A549 (cell line): ENCODE measurements around the gene TPM1. TPM values are rescaled to one million over a fixed set of nuclear protein-coding genes. Genes with fewer than 3 reads are reported as not detected.

Experiments
- ATAC-seq, 2 experiments: fragments of 200-7000 bp in 1 of 2; fragments of >200 bp in 1 of 2; cut with Nextera tagmentation in 1 of 2; cut with Tn5 transposase in 1 of 2; 3 replicates each; pipeline versions ENCODE4 v1.8.0 to v1.9.1; 2018 to 2020; ENCODE audit warnings: mild to moderate bottlenecking in 1 of 2, moderate library complexity in 1 of 2
- CTCF ChIA-PET: fragments of 300-600 bp; sonication (Branson Sonifier 250); formaldehyde crosslinking; extraction: SDS; loops from one replicate; lab custom pipeline; 2021; ENCODE audit warnings: antibody characterized with exemption, inconsistent platforms; lab: Yijun Ruan, JAX
- POLR2A ChIA-PET: fragments of 350-600 bp; formaldehyde crosslinking; extraction: SDS; loops from one replicate; lab custom pipeline; 2021; ENCODE audit warnings: antibody characterized with exemption, inconsistent platforms; lab: Yijun Ruan, JAX
- DNase-seq, 2 experiments: peaks; one replicate each; pipeline versions ENCODE4 v3.0.0 to v3.0.0-alpha.2; 2011 to 2016; ENCODE audit warnings: low read depth in 1 of 2, low spot score in 1 of 2
- FAIRE-seq: peaks from 2 replicates; lab custom pipeline; 2011; peaks lifted over from hg19 to GRCh38; lab: Jason Lieb, UNC
- H3K27ac ChIP-seq, 2 experiments: fragments of >200 bp; sonication (Bioruptor Twin); formaldehyde crosslinking; 3 replicates each; pipeline ENCODE4 v1.5.1; 2016 to 2017
- H3K4me1 ChIP-seq: fragments of >200 bp; sonication (Bioruptor Twin); formaldehyde crosslinking; 3 replicates; pipeline ENCODE4 v1.6.1; 2016
- H3K4me2 ChIP-seq: fragments of >200 bp; sonication (Bioruptor Twin); formaldehyde crosslinking; 3 replicates; pipeline ENCODE4 v1.6.1; 2016
- H3K4me3 ChIP-seq: fragments of >200 bp; sonication (Bioruptor Twin); formaldehyde crosslinking; 3 replicates; pipeline ENCODE4 v1.5.1; 2016
- H3K9me3 ChIP-seq: fragments of >200 bp; sonication (Bioruptor Twin); formaldehyde crosslinking; 3 replicates; pipeline ENCODE4 v1.6.1; 2016
- CBX8 ChIP-seq: fragments of 200-600 bp; sonication (generic); IDR thresholded peaks from 2 replicates; pipeline ENCODE4 v1.6.1; 2016
- CEBPB ChIP-seq, 2 experiments: fragments of >200 bp in 1 of 2; sonication (Bioruptor Twin) in 1 of 2; formaldehyde crosslinking in 1 of 2; IDR thresholded peaks; 2 replicates each; pipeline ENCODE4 v1.6.1; 2012 to 2016
- CHD2 ChIP-seq: fragments of 150-350 bp; IDR thresholded peaks from 2 replicates; pipeline ENCODE4 v1.6.1; 2014; ENCODE audit warnings: low read length; ENCODE audit not compliant: partially characterized antibody
- E2F6 ChIP-seq: IDR thresholded peaks from 2 replicates; pipeline ENCODE4 v1.6.1; 2012; ENCODE audit warnings: low read depth, borderline replicate concordance
- EHF ChIP-seq: fragments of 250-450 bp; sonication (Bioruptor Pico); IDR thresholded peaks from 2 replicates; pipeline ENCODE4 v1.5.0; 2020; ENCODE audit warnings: mild to moderate bottlenecking
- EHMT2 ChIP-seq: fragments of 200-600 bp; sonication (generic); IDR thresholded peaks from 2 replicates; pipeline ENCODE4 v1.6.1; 2016; ENCODE audit warnings: antibody characterized with exemption, low read depth, mild to moderate bottlenecking, moderate library complexity
- ESRRA ChIP-seq: fragments of 150-350 bp; IDR thresholded peaks from 2 replicates; pipeline ENCODE4 v1.6.1; 2014; ENCODE audit warnings: mild to moderate bottlenecking, low read length, borderline replicate concordance
- GATA3 ChIP-seq: IDR thresholded peaks from 2 replicates; pipeline ENCODE4 v1.6.1; 2012; ENCODE audit warnings: borderline replicate concordance
- HDAC2 ChIP-seq: fragments of 200-600 bp; sonication (generic); IDR thresholded peaks from 2 replicates; pipeline ENCODE4 v1.6.1; 2016
- HEYL ChIP-seq: fragments of 250-450 bp; sonication (Bioruptor Pico); IDR thresholded peaks from 2 replicates; pipeline ENCODE4 v1.8.0; 2021; ENCODE audit warnings: mild to moderate bottlenecking, moderate library complexity
- HMGXB4 ChIP-seq: fragments of 250-450 bp; sonication (Bioruptor Pico); IDR thresholded peaks from 2 replicates; pipeline ENCODE4 v1.5.0; 2021; ENCODE audit warnings: mild to moderate bottlenecking, moderate library complexity, borderline replicate concordance
- HOXA7 ChIP-seq: fragments of 250-450 bp; sonication (Bioruptor Pico); IDR thresholded peaks from 2 replicates; pipeline ENCODE4 v1.5.0; 2020; ENCODE audit warnings: mild to moderate bottlenecking, moderate library complexity
- MAFK ChIP-seq: fragments of 450-650 bp; IDR thresholded peaks from 2 replicates; pipeline ENCODE4 v1.6.1; 2014; ENCODE audit not compliant: partially characterized antibody
- MAX ChIP-seq: IDR thresholded peaks from 2 replicates; pipeline ENCODE4 v1.6.1; 2012
- NR3C1 ChIP-seq: fragments of >200 bp; sonication (Bioruptor Twin); formaldehyde crosslinking; IDR thresholded peaks from 3 replicates; pipeline ENCODE4 v1.6.1; 2017
- PBX3 ChIP-seq: IDR thresholded peaks from 2 replicates; pipeline ENCODE4 v1.6.1; 2012
- PHF8 ChIP-seq: fragments of 200-600 bp; sonication (generic); IDR thresholded peaks from 2 replicates; pipeline ENCODE4 v1.6.1; 2016; ENCODE audit warnings: low read depth, mild to moderate bottlenecking, antibody characterized with exemption, moderate library complexity, borderline replicate concordance
- POLR2A ChIP-seq: IDR thresholded peaks from 2 replicates; pipeline ENCODE4 v1.6.1; 2012; ENCODE audit warnings: mild to moderate bottlenecking, low read length
- RFX5 ChIP-seq: fragments of 450-650 bp; IDR thresholded peaks from 2 replicates; pipeline ENCODE4 v1.7.1; 2014; ENCODE audit warnings: antibody characterized with exemption, mild to moderate bottlenecking, moderate library complexity
- RNF2 ChIP-seq: fragments of 200-600 bp; sonication (generic); IDR thresholded peaks from 2 replicates; pipeline ENCODE4 v1.6.1; 2016; ENCODE audit warnings: low read depth, mild to moderate bottlenecking, antibody characterized with exemption, moderate library complexity, borderline replicate concordance
- ZC3H11A ChIP-seq: fragments of 450-650 bp; IDR thresholded peaks from 2 replicates; pipeline ENCODE4 v1.6.1; 2014; ENCODE audit warnings: antibody characterized with exemption, mild to moderate bottlenecking
- ZNF302 ChIP-seq: fragments of 250-450 bp; sonication (Bioruptor Pico); IDR thresholded peaks from 2 replicates; pipeline ENCODE4 v1.9.0; 2021; ENCODE audit warnings: inconsistent platforms, mild to moderate bottlenecking, moderate library complexity
- ZSCAN20 ChIP-seq: fragments of 250-450 bp; sonication (Bioruptor Pico); IDR thresholded peaks from 2 replicates; pipeline ENCODE4 v1.8.0; 2022; ENCODE audit warnings: mild to moderate bottlenecking, moderate library complexity
- WGBS: methylation state at CpG from one replicate; pipeline ENCODE4 v1.1.6; 2017; ENCODE audit errors: missing lambda C conversion rate; 5-methylcytosine and 5-hydroxymethylcytosine counted together
- polyA plus RNA-seq, 4 experiments: library from polyadenylated mRNA; depleted of rRNA in 3 of 4; stranded (reverse); fragments of >200 nt; fragmentation: RNase III in 1 of 4; extraction: RNeasy Plus Mini Kit Qiagen cat#74134 plus additional on column Dnase treatment in 1 of 4; gene quantifications; 2 replicates in 3 of 4; 3 replicates in 1 of 4; pipeline ENCODE4 v1.2.3, GENCODE V29; 2011 to 2017
- TF ChIP-seq, protein P1 (sequence below): fragments of 150-350 bp; IDR thresholded peaks from 2 replicates; pipeline ENCODE4 v1.6.1; 2014; ENCODE audit warnings: low read depth, mild to moderate bottlenecking, low read length

Gene TPM1
- polyA plus RNA-seq, 2 of the 4 experiments (the other 2 are of a cell fraction), result 894 to 954 TPM

DNA sequence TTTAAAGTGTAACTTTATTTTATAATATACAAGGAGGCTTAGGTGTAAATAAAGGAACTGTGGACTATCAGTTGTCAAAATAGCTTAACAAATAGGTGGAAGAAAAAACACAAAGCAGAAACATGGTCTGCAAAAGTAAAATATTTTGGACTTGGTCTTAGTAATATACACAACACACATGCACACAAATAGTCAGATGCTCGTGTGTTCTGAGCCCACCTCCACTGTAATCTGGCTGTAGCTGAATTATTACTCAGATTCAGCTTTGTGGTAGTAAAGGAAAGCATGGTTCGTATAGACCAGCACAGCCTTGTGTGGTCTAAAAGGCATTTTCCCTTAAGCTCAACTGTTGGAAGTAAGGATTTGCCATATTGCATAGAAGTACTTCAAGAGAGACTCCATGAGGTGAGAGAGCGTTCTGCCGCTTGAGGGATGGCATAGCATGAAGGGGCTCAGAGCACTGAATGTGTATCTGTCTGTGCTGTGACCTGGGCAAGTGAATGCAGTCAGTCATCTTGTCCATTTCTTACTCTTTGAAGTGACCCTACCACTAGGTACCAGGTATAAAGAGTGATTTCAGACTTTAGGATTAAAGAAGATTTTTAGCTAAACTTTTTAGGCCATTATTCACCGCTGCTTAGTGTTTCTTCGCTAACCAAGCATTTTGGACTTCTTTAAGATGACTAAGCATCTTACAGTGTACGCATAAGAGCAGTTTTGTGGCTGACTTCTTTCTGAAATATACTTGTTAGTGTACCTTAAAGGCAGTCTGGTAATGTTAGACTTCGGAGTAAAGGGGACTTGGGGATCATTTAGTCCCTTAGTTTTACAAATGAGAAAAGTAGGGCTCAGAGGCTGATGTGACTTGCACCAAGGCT lies 15.2 kb downstream of the TPM1 start (continued):
- TF ChIP-seq PBX3 (0 out of 2 replicates have a peak, but pooled peaks have one; percentile 18), ZSCAN20 (CRISPR knock-in tag) (no peak), HOXA7 (peak; percentile 64; the same call in 1 of the 2 replicates), RNF2 (no peak), RFX5 (no peak)

DNA sequence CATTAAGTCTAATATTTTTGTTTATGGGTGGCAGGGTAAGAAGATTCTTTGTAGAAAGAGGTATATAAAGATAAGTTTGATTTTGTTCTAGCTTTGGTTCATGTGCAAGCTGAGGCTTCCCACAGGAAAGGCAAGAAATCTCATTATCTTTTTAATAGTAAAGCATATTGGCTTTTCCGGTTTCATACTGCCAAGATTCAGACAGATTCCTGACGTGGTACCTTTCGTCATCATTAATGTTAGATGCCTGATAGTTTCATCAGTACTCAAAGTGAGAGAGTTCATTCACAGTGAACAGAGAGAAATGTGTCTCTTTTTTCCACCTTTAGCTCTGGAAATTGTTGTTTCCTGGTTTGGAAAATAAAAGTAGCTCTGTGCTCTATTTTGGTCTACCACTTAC lies 16.5 kb downstream of the TPM1 start:
- TF ChIP-seq HDAC2 (no peak), EHF (CRISPR knock-in tag) (no peak), CHD2 (no peak), ZNF302 (CRISPR knock-in tag) (no peak), GATA3 (no peak), PHF8 (no peak), CBX8 (no peak), EHMT2 (no peak), HMGXB4 (CRISPR knock-in tag) (no peak)
- H3K4me1 ChIP-seq, result peaks cover 93% of the 10 kb centered on the region
- no peak for DNase-seq
- no peak for ATAC-seq
- H3K4me3 ChIP-seq, result no peak overlapping the region
- no peaks in the 10 kb centered on the region for H3K9me3 ChIP-seq
- 63% methylated on average over 3 of the region's 3 CpGs for WGBS
- H3K4me2 ChIP-seq, result no peak overlapping the region
- CTCF ChIA-PET, result interaction anchor here (1.4 to 50.6 kb wide), 3 partner anchors 11 to 277 kb away, joined by 3 to 1136 read pairs (median 49); no protein-coding TSS in a partner anchor
- FAIRE-seq, result no peak
- H3K27ac ChIP-seq, result peak overlapping the region in 1 of 2 experiments; percentile 48; a peak in 3 of 6 replicates
- POLR2A ChIA-PET, result no interaction called here

DNA sequence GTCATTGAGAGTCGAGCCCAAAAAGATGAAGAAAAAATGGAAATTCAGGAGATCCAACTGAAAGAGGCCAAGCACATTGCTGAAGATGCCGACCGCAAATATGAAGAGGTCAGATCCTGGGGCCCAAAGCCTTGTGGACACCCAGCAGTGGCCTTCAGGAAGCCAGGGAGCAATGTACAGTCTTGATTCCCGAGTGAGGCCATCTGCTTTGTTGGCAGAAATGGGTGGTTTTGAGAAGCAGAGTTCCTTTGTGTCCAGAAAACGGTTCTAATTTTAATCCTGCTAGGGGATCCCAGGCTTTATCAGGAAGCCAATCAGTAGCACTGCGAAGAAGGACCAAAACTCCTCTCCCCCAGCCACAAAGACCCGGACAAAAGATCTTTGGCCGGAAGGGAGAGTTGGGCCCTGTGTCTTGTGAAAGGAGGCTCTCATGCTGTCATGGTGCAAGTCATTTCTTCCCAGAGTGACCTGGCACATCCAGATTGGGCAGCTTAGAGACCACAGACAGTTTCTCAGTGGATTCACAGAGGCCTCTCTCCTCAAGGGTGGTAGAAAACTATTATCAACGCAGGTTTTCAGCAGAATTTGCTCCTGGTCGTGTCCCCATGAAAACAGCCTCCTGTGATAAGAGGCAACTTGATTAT lies 17.1 kb downstream of the TPM1 start:
- H3K4me3 ChIP-seq, result no peak overlapping the region
- CTCF ChIA-PET, result interaction anchor here (0.6 to 50.6 kb wide), 3 partner anchors 11 to 40 kb away, joined by 3 to 1136 read pairs (median 49); no protein-coding TSS in a partner anchor
- ATAC-seq (peak in 1 of 2 experiments; percentile 4; a peak in 1 of 6 replicates), FAIRE-seq (no peak), DNase-seq (no peak)
- no peaks in the 10 kb centered on the region for H3K9me3 ChIP-seq
- H3K4me2 ChIP-seq, result no peak overlapping the region
- H3K27ac ChIP-seq, result peak overlapping the region in 1 of 2 experiments; percentile 48; a peak in 3 of 6 replicates
- 85% methylated on average over 10 of the region's 10 CpGs for WGBS
- TF ChIP-seq, protein P1, sequence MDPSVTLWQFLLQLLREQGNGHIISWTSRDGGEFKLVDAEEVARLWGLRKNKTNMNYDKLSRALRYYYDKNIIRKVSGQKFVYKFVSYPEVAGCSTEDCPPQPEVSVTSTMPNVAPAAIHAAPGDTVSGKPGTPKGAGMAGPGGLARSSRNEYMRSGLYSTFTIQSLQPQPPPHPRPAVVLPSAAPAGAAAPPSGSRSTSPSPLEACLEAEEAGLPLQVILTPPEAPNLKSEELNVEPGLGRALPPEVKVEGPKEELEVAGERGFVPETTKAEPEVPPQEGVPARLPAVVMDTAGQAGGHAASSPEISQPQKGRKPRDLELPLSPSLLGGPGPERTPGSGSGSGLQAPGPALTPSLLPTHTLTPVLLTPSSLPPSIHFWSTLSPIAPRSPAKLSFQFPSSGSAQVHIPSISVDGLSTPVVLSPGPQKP, result no peak
- TF ChIP-seq ESRRA (no peak), CEBPB (IDR thresholded peaks at IDR 0.05) (no peak), NR3C1 (no peak), ZC3H11A (no peak), POLR2A (no peak), E2F6 (no peak), MAFK (no peak), HEYL (CRISPR knock-in tag) (no peak), MAX (no peak)
- POLR2A ChIA-PET, result no interaction called here
- peaks cover 93% of the 10 kb centered on the region for H3K4me1 ChIP-seq
